ENCODE data around the gene RNF26. TPM values are rescaled to one million over a fixed set of nuclear protein-coding genes. Genes with fewer than 3 reads are reported as not detected.
A peak's percentile ranks its signal among the peaks of the same experiment; 100 is the strongest.

RNF26 gene
- total RNA-seq, 1 donor from 2014 or later, result 17.4 TPM

DNA sequence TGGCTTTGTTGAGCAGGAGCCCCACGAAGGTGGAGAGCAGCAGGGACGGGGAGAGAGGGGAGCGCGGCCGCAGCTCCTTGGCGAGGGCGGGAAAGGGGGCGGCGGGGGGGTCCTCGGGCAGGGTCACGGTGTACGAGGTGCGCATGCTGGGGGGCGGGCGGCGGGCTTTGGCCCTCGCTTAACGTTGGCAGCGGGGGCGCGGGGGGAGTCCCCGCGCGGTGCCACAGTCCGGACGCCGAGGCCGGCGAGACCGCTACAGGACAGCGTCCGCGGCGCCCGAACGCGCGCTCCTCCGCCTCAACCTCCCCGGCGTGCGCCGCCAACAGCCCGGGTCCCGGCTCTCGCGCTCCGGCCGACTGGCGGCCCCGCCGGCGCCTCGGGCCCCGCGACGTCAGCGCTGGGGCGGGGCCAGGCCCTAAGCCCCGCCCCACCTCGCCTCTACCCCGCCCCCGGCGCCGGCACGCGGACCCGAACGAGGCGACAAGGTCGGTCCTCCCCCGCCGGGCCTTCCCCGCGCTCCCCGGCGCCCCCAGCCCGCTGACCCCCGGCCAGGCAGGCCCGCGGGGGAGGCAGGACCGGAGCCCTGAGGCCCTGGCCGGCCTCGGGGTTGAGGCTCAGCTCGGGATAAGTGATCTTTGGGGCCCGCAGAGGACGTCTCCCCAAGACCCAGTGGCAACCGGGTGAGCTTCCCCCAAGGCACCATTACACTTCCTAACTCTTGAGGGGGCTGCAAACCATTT, 29.7 kb downstream of the RNF26 start:
- ATAC-seq (peak; percentile 34), DNase-seq (ENCODE audit: low spot score) (peak; percentile 77)
- intact Hi-C loops (cut with DNase I), result no loop called here

DNA sequence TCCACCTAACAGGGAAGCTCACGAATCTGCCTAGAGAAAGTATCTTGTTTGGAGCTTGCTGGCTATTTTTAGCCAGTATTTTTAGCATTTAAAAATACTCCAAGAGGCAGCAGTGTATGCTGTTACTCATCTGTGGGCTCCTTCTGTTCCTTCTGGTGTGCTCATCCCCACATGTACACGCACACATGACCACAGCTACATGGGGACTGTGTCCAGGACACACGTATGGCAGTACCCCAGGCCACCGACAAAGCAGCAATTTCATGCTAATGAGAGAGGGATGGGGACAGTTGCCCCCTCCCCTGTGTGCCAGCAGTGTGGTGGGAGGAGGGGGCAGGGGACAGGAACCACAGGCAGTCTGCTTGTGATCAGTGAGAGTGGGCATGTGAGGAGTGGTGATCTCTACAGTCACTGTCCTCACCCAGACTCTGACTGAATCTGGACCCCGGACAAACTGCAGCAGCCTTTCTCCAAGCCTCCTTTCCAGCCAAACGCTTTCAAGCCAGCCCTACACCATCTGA, 30.8 kb downstream of the RNF26 start:
- intact Hi-C loops (cut with DNase I), result no loop called here
- ATAC-seq, result no peak
- DNase-seq (ENCODE audit: low spot score), result no peak

- no peak for ATAC-seq
- intact Hi-C loops (cut with DNase I), result no loop called here
- no peak for DNase-seq (ENCODE audit: low spot score)
Observed at GRCh38 chr11:119366690-119367620, 32.6 kb downstream of the RNF26 start.

GRCh38 chr11:119367661-119368120, 33.4 kb downstream of the RNF26 start:
- DNase-seq (ENCODE audit: low spot score) (no peak), ATAC-seq (peak; percentile 38)
- intact Hi-C loops (cut with DNase I), result no loop called here

DNA sequence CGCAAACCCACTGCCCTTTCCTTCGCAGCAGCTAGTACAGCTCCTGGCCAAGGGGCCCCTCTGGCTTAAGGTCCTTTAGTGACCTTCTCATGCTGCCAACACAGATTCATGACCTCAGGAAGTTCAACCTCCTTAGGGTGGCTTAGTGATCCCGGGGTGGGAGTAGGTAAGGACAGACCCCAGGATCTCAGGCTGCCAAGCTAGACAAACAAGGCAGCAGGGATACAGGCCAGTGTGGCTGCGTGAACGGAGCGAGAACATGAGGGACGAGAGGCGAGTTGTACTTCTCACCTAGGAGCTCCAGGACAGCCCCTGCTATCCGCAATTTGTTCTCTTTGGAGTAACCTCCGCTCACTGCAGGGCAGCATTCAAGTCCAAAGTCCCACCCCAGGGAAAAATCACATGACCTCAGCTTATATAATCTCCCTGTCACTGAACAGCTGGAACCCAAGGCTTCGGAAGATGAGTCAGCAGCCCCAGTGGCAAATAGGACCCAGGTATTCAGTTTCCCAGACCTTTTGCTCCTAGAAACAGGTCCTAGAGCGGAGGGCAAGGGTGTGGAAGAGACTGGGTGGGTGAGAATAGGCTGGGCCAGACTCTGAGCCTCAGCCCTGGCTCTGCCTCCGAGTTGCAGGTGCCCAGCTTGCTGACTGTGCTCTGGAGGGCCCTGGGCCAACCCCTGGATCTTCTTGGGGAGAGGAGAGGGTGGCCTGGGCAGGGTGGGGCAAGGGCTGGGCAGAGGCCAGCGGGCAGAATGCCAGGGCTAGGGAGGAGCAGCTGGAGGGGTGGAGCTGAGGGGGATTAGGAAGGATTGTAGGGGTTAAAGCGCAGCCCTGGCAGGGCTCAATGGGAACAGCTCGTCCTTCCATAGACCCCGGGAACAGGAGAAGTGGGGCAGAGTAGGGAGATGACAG, 34.1 kb downstream of the RNF26 start:
- peak; percentile 72 for DNase-seq (ENCODE audit: low spot score)
- peak; percentile 73 for ATAC-seq
- intact Hi-C loops (cut with DNase I), result no loop called here

DNA sequence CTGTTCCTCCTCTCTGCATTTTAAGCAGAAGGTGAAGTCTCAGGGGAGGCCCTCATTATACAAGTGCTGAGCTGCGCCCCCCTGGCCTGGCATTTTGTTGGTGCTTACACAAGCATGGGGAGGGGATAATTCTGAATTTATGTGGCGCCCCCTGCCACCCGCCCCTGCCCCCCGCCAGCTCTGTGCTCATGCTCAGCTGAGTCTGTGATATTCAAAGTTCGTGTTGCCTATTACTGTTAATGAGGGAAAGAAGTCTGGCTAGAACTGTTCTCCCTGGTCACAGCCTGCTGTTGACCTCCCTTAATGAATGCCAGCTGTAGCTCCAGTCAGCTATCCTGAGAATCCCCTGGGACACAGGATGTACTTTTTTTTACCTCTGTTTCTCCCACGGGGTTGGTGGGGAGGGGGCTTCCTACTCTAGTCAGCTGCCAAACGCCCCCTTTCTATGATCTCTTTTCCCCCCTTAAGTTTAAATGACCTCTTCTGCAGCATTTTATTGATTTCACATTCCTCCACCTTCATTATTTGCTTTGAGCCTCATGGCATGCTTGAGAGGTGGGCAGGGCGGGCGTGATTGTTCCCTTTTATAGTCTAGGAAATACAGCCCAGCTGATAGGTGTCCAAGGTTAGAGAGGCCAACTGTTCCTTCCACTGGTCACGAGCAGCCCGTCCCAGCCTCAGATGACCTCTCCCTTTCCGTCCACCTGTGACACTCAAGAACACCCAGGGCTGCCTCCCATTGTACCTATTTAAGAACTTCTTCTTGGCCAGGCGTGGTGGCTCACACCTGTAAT, 35.0 kb downstream of the RNF26 start:
- intact Hi-C loops (cut with DNase I), result no loop called here
- no peak for DNase-seq (ENCODE audit: low spot score)
- no peak for ATAC-seq

GRCh38 chr11:119370486-119371046, 36.2 kb downstream of the RNF26 start:
- ATAC-seq (peak; percentile 6), DNase-seq (ENCODE audit: low spot score) (no peak)
- intact Hi-C loops (cut with DNase I), result no loop called here

- intact Hi-C loops (cut with DNase I), result no loop called here
- DNase-seq (ENCODE audit: low spot score), result no peak
- ATAC-seq, result no peak
Observed at GRCh38 chr11:119371067-119371601, 36.8 kb downstream of the RNF26 start.

DNA sequence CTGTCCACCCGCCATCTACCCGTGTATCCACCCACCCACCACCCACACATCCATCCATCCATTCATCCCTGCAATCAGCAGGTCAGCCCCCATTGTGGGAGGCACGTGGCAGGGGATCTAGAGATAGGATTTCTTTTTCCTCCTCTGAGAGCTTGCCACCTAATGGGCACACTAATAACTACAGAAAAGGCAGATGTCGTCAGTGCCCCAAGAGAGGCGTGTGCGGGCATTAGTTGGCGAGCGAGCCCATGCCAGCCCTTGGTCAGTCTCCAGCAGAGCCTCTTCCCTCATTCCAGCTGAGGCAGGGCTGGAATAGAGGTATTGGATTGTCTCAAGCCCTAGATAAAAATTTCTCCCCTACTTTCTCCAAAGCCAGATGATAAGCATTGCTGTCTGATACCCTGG, 37.5 kb downstream of the RNF26 start:
- DNase-seq (ENCODE audit: low spot score), result no peak
- intact Hi-C loops (cut with DNase I), result no loop called here
- no peak for ATAC-seq

DNA sequence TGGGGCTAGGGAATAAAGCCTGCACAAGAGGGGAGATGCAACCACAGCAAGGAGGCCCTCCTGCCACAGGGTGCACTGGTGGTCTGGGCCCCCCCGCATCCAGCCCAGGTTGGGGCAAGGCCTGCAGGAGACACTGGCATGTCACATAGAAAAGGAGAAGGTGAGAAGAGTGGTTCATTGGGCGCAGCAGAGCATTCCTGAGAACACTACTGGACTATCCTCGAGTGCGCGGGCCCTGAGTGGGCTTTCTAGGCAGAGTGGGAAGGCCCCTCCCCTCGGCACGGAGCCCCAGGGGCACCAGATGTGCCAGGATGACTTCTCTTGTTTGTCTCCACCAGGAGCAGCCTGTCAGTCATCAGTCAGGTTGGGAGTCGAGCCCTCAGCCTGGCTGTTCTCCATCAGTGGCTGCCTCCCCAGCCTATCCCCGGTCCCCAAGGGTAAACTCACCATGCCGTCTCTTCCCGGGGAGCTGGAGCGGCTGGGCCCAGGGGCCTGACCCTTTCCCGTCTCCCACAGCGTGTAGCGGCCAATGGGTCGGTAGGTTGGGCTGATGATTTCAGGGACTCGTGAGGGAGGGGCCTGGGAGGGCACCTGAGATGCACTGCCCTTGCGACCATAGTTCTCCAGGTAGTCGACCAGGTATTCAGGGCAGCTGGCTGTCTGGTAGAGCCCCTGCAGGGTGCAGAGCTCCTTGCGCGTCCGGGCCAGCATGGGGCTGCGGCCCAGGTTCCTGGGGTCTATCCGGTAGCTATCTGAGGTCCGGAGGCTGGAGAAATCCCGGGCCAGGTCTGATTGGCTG, 38.1 kb downstream of the RNF26 start:
- DNase-seq (ENCODE audit: low spot score), result no peak
- ATAC-seq, result no peak
- intact Hi-C loops (cut with DNase I), result no loop called here

- ATAC-seq (no peak), DNase-seq (ENCODE audit: low spot score) (no peak)
- intact Hi-C loops (cut with DNase I), result no loop called here
Observed at GRCh38 chr11:119373059-119373920, 39.0 kb downstream of the RNF26 start.

GRCh38 chr11:119373921-119374631, 39.7 kb downstream of the RNF26 start:
- intact Hi-C loops (cut with DNase I), result no loop called here
- peak; percentile 29 for ATAC-seq
- DNase-seq (ENCODE audit: low spot score), result peak; percentile 87

DNA sequence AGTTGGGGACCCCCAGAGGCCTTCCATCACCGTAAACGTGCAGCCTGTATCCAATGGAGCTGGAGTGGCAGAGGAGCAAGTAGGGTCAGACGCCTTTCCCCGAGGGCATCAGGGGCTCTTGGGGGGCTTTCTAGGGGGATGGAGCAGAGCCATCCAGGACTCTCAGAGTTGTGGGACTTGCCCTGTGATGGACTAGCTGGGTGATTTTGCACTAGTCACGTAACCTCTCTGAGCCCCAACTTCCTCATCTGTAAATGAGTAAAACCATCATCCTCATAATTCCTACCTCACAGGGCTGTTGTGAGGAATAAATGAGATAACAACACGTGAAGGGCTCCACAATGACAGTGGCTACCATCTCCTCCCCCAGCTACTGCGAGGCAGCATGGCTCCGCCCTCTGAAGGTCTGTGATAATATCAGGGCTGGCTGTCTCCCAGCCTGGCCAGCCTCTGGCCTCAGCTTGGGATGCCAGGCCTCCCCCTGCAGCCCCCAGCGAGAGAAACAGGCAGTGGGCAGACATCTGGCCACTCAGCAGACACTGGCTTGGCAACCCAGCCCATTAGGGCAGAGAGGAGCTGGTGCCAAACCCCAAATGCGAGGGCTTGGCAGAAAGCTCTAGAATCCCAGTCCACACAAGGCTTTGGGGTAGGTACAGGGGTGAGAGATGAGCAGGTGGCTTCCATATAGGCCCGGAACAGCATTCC, 40.5 kb downstream of the RNF26 start:
- ATAC-seq (peak; percentile 15), DNase-seq (ENCODE audit: low spot score) (no peak)
- intact Hi-C loops (cut with DNase I), result no loop called here

DNA sequence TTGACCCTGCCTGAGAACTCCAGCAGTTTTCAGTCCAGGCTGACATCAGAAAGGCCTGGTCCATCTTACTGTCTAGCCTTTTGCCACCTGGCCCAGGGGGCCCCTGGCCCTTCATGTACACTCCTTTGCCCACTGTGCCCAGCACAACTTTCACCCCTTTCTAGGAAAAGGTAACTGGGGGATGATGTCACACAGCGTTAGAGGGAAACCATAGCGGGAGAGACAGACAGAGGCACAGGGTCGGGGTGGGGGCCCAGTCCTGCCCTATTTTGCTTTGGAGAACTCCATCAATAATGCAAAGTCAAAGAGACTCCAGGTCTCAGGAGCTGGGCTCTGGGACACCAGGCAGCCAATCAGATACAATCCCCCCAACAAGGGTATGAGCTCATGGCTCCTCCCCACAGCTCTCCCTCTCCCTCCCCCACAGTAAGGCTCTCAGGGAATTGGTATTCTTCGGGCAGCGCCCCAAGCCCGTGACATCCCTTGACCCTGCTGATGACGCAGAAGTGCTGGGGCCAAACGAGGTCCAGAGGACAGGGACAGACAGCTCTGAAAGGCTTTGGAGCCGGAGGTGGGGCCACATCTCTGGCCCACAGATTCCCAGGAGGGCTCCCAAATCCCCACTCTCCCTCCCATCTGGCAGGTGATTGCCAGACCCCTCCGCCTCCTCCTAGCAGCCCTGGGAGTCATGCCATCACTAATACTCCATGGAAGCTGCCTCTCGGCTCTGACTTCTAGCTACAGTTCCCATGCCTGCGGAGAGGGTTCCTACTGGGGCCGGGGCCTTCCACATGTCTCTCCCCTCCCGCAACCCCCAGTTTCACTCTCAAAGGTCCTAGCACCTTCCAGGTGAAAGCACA, 41.2 kb downstream of the RNF26 start:
- ATAC-seq (peak; percentile 82), DNase-seq (ENCODE audit: low spot score) (peak; percentile 89)
- intact Hi-C loops (cut with DNase I), result no loop called here

Data from sciatic nerve (tissue), 2 donors.